ENCODE measurements around the gene PCMT1.

The PCMT1 gene

DNA sequence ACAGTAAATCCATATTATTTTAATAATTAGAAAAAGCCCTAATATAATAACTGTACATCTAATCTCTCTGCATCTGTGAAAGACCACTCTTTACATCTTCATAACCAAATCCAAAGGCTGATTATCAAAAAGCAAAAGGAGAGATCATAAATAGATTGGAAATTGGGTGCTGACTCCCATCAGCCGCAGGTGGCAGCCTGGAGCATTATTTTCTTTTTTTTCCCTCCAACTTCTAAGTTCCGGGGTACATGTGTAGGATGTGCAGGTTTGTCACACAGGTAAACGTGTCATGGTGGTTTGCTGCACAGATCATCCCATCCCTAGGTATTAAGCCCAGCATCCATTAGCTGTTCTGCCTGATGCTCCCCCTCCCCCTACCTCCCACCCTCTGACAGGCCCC lies 84.1 kb downstream of the PCMT1 start:
- Histone ChIP-seq H3K27ac (ENCODE audit: low read depth, low read length) (no peak overlapping the region), H4K5ac (ENCODE audit: low read length) (no peak overlapping the region), H4K8ac (ENCODE audit: low read depth, low read length) (no peak overlapping the region), H3K79me1 (ENCODE audit: low read length) (no peaks in the 10 kb centered on the region), H3K4me2 (ENCODE audit: low read length) (no peak overlapping the region), H2BK15ac (replicated peaks; ENCODE audit: low read depth) (no peak overlapping the region), H2AK5ac (ENCODE audit: low read length) (no peak overlapping the region), H2BK120ac (ENCODE audit: low read depth, low read length) (no peak overlapping the region), H3K56ac (ENCODE audit: low read length) (no peak overlapping the region), H3K23ac (ENCODE audit: low read length) (no peak overlapping the region), H2BK5ac (ENCODE audit: low read length) (no peak overlapping the region), H3K79me2 (ENCODE audit: control insufficient read depth, insufficient read depth, low read length) (no peaks in the 10 kb centered on the region), H3K36me3 (ENCODE audit: control insufficient read depth, insufficient read depth, low read length) (no peaks in the 10 kb centered on the region), H3K18ac (ENCODE audit: low read length) (no peak overlapping the region), H3K4ac (ENCODE audit: low read depth, low read length) (no peak overlapping the region), H3K4me3 (ENCODE audit: low read length) (no peak overlapping the region), H3K27me3 (ENCODE audit: insufficient read depth, low read length, poor library complexity) (peaks cover 1% of the 10 kb centered on the region), H3K4me1 (ENCODE audit: control insufficient read depth, low read depth, low read length) (no peaks in the 10 kb centered on the region), H3K9ac (ENCODE audit: low read length) (no peak overlapping the region)
- WGBS (ENCODE audit: extremely low coverage, insufficient coverage, low lambda C conversion rate) = no CpG with 5 or more reads among the region's 3 CpGs
- no peak for DNase-seq

DNA sequence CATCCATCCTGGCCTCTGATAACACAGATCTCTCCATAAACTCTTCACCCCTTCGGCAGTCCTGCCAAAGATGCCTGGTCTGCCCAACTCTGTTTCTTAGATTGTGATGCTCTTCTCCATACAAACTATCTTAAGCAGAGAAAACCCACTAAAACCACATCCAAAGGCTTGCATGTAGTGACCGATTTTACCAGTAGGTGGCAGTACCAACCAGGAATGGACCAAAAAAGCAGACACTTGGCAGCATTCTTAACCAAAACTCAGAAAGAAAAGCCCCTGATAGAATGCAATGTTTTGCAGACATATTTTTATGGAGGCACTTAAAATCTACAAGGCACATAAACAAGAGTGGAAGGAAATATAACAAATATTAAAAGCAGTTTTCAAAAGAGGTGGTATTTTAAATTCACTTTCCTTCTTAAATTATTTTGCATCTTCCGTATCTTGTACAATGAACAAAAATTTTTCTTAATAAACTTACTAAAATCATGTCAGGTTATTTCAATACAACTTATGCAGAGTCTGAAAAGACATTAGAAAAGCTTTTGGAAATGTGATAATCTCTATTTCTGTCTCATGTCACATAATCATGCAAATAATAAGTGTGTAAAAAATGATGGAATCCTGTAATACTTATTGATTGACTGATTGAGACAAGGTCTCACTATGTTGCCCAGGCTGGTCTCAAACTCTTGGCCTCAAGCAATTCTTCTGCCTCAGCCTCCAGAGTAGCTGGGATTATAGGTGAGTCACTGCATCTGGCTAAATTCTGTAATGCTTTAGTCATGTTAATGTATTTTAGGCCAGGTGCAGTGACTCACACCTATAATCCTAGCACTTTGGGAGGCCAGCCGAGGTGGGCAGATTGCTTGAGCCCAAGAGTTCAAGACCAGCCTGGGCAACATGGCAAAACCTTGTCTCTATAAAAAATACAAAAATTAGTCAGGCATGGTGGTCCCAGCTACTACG lies 85.3 kb downstream of the PCMT1 start:
- Histone ChIP-seq H3K79me2 (ENCODE audit: control insufficient read depth, insufficient read depth, low read length) (no peaks in the 10 kb centered on the region), H3K27me3 (ENCODE audit: insufficient read depth, low read length, poor library complexity) (peaks cover 1% of the 10 kb centered on the region), H2BK5ac (ENCODE audit: low read length) (no peak overlapping the region), H2BK15ac (replicated peaks; ENCODE audit: low read depth) (no peak overlapping the region), H3K56ac (ENCODE audit: low read length) (no peak overlapping the region), H3K9ac (ENCODE audit: low read length) (no peak overlapping the region), H3K4me3 (ENCODE audit: low read length) (no peak overlapping the region), H3K27ac (ENCODE audit: low read depth, low read length) (no peak overlapping the region), H3K23ac (ENCODE audit: low read length) (no peak overlapping the region), H2AK5ac (ENCODE audit: low read length) (no peak overlapping the region), H2BK120ac (ENCODE audit: low read depth, low read length) (no peak overlapping the region), H3K18ac (ENCODE audit: low read length) (no peak overlapping the region), H3K36me3 (ENCODE audit: control insufficient read depth, insufficient read depth, low read length) (no peaks in the 10 kb centered on the region), H4K5ac (ENCODE audit: low read length) (no peak overlapping the region), H3K4me2 (ENCODE audit: low read length) (no peak overlapping the region), H3K79me1 (ENCODE audit: low read length) (no peaks in the 10 kb centered on the region), H4K8ac (ENCODE audit: low read depth, low read length) (no peak overlapping the region), H3K4me1 (ENCODE audit: control insufficient read depth, low read depth, low read length) (no peaks in the 10 kb centered on the region), H3K4ac (ENCODE audit: low read depth, low read length) (no peak overlapping the region)
- peak; percentile 62 for DNase-seq
- no CpG with 5 or more reads among the region's 5 CpGs for WGBS (ENCODE audit: extremely low coverage, insufficient coverage, low lambda C conversion rate)

DNA sequence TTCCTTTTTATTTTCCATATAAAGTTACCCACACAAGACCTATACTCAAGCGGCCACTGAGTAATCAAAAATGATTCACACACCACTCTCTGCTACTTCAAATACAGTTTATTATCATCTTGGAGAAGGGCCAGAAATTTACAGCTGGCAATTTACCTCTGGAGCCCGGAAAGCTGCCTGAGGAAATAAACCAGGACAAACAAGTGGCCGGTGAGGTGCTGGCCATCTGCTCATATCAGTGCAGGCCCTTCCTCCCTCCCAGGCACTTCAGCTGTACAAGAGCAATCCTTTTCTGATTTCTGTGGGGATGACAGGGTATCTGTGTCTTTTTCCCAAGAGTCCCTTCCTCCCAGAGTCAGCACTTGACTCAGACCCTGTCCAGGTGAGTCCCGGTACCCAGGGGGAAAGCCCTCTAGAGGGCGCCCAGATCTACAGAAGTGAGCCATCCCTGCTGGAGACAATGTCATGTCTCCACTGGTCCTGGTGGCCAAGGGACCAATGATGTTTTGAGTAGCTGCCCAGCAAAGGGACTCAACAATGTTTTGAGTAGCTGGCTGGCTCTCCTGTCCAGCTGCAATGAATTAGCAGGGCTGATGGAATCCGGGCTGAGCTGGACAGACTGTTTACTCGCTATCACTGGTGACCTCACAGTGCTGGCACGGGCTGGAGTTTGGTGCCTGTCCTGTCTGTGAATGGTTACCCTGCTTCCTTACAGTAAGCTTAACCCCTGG lies 91.0 kb downstream of the PCMT1 start:
- H3K4me1 ChIP-seq (ENCODE audit: control insufficient read depth, low read depth, low read length) = peaks cover 3% of the 10 kb centered on the region
- no CpG with 5 or more reads among the region's 8 CpGs for WGBS (ENCODE audit: extremely low coverage, insufficient coverage, low lambda C conversion rate)
- peaks cover 1% of the 10 kb centered on the region for H3K27me3 ChIP-seq (ENCODE audit: insufficient read depth, low read length, poor library complexity)
- no peak overlapping the region for H3K4me2 ChIP-seq (ENCODE audit: low read length)
- no peak overlapping the region for H4K5ac ChIP-seq (ENCODE audit: low read length)
- no peak overlapping the region for H3K18ac ChIP-seq (ENCODE audit: low read length)
- no peak overlapping the region for H3K4me3 ChIP-seq (ENCODE audit: low read length)
- H2BK5ac ChIP-seq (ENCODE audit: low read length) = no peak overlapping the region
- H3K56ac ChIP-seq (ENCODE audit: low read length) = no peak overlapping the region
- no peaks in the 10 kb centered on the region for H3K36me3 ChIP-seq (ENCODE audit: control insufficient read depth, insufficient read depth, low read length)
- no peak overlapping the region for H3K9ac ChIP-seq (ENCODE audit: low read length)
- no peak overlapping the region for H2BK120ac ChIP-seq (ENCODE audit: low read depth, low read length)
- H3K79me2 ChIP-seq (ENCODE audit: control insufficient read depth, insufficient read depth, low read length) = no peaks in the 10 kb centered on the region
- H3K27ac ChIP-seq (ENCODE audit: low read depth, low read length) = no peak overlapping the region
- peak; percentile 81 for DNase-seq
- no peak overlapping the region for H4K8ac ChIP-seq (ENCODE audit: low read depth, low read length)
- no peak overlapping the region for H2AK5ac ChIP-seq (ENCODE audit: low read length)
- no peak overlapping the region for H3K23ac ChIP-seq (ENCODE audit: low read length)
- no peak overlapping the region for H2BK15ac ChIP-seq (replicated peaks; ENCODE audit: low read depth)
- no peaks in the 10 kb centered on the region for H3K79me1 ChIP-seq (ENCODE audit: low read length)
- no peak overlapping the region for H3K4ac ChIP-seq (ENCODE audit: low read depth, low read length)

DNA sequence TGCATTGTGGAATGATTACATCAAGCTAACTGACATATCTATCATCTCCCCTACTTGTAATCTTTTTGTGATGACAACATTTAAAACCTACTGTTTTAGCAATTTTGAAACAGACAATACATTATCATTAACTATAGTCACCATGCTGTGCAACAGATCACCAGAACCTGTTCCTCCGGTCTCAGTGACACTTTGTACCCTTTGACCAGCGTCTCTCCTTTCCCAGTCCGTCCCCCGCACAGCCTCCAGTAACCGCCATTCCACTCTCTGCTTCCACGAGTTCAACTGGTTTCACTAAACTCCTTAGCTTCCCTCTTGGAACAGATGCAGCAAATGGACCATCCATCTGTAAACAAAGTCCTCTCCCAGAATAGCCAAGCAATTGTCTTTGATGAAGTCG lies 92.8 kb downstream of the PCMT1 start:
- Histone ChIP-seq H3K4me1 (ENCODE audit: control insufficient read depth, low read depth, low read length) (peaks cover 9% of the 10 kb centered on the region), H3K4ac (ENCODE audit: low read depth, low read length) (no peak overlapping the region), H3K27me3 (ENCODE audit: insufficient read depth, low read length, poor library complexity) (no peaks in the 10 kb centered on the region), H3K56ac (ENCODE audit: low read length) (no peak overlapping the region), H3K4me2 (ENCODE audit: low read length) (no peak overlapping the region), H3K79me2 (ENCODE audit: control insufficient read depth, insufficient read depth, low read length) (no peaks in the 10 kb centered on the region), H3K27ac (ENCODE audit: low read depth, low read length) (no peak overlapping the region), H2BK120ac (ENCODE audit: low read depth, low read length) (no peak overlapping the region), H4K8ac (ENCODE audit: low read depth, low read length) (no peak overlapping the region), H2AK5ac (ENCODE audit: low read length) (no peak overlapping the region), H3K79me1 (ENCODE audit: low read length) (no peaks in the 10 kb centered on the region), H3K36me3 (ENCODE audit: control insufficient read depth, insufficient read depth, low read length) (no peaks in the 10 kb centered on the region), H4K5ac (ENCODE audit: low read length) (no peak overlapping the region), H3K9ac (ENCODE audit: low read length) (no peak overlapping the region), H3K4me3 (ENCODE audit: low read length) (no peak overlapping the region), H2BK5ac (ENCODE audit: low read length) (no peak overlapping the region), H3K18ac (ENCODE audit: low read length) (no peak overlapping the region), H3K23ac (ENCODE audit: low read length) (no peak overlapping the region), H2BK15ac (replicated peaks; ENCODE audit: low read depth) (no peak overlapping the region)
- WGBS (ENCODE audit: extremely low coverage, insufficient coverage, low lambda C conversion rate) = no CpG with 5 or more reads among the region's 7 CpGs
- DNase-seq = no peak

DNA sequence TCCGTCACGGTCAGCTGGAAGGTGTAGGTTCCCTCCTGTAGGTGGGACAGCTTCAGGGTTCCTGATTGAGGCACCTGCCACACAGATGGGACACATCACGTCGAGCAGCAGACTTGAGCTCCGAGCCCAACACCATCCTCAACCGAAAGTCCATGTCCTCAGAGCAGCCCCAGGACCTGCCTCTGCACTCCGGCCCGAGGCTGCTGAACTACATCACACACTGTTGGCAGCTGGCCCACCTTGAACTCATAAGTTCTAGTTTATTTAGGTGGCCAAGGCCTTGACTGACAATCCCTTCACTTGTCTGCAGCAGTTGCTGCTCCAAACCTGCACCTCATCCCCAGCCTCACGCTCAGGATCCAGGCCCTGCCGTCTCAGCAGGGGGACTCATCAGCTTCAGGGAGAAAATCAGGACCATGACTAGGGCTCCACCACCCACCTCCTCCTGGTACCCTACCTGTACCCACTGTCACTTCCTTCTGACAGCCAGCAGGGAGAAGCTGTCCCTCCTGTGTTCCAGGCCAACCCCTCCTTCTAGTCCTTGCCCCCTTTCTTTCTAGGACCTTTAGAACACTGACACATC lies 93.6 kb downstream of the PCMT1 start:
- Histone ChIP-seq H3K79me2 (ENCODE audit: control insufficient read depth, insufficient read depth, low read length) (no peaks in the 10 kb centered on the region), H3K36me3 (ENCODE audit: control insufficient read depth, insufficient read depth, low read length) (no peaks in the 10 kb centered on the region), H3K56ac (ENCODE audit: low read length) (no peak overlapping the region), H2BK120ac (ENCODE audit: low read depth, low read length) (no peak overlapping the region), H2AK5ac (ENCODE audit: low read length) (no peak overlapping the region), H3K4ac (ENCODE audit: low read depth, low read length) (no peak overlapping the region), H2BK15ac (replicated peaks; ENCODE audit: low read depth) (no peak overlapping the region), H4K5ac (ENCODE audit: low read length) (no peak overlapping the region), H3K27ac (ENCODE audit: low read depth, low read length) (no peak overlapping the region), H3K27me3 (ENCODE audit: insufficient read depth, low read length, poor library complexity) (no peaks in the 10 kb centered on the region), H3K79me1 (ENCODE audit: low read length) (no peaks in the 10 kb centered on the region), H4K8ac (ENCODE audit: low read depth, low read length) (no peak overlapping the region), H3K4me3 (ENCODE audit: low read length) (no peak overlapping the region), H3K23ac (ENCODE audit: low read length) (no peak overlapping the region), H3K18ac (ENCODE audit: low read length) (no peak overlapping the region), H3K4me1 (ENCODE audit: control insufficient read depth, low read depth, low read length) (peaks cover 9% of the 10 kb centered on the region), H3K4me2 (ENCODE audit: low read length) (no peak overlapping the region), H2BK5ac (ENCODE audit: low read length) (no peak overlapping the region), H3K9ac (ENCODE audit: low read length) (no peak overlapping the region)
- no CpG with 5 or more reads among the region's 10 CpGs for WGBS (ENCODE audit: extremely low coverage, insufficient coverage, low lambda C conversion rate)
- DNase-seq = no peak
